GM12801 (cell line): ENCODE results near the gene ARHGEF37.

Experiments used
- CTCF ChIP-seq: IDR thresholded peaks from one replicate; pipeline ENCODE4 v1.5.1; 2011; ENCODE audit warnings: control low read depth; ENCODE audit not compliant: insufficient read length; ENCODE audit errors: extremely low read depth

Gene ARHGEF37

DNA sequence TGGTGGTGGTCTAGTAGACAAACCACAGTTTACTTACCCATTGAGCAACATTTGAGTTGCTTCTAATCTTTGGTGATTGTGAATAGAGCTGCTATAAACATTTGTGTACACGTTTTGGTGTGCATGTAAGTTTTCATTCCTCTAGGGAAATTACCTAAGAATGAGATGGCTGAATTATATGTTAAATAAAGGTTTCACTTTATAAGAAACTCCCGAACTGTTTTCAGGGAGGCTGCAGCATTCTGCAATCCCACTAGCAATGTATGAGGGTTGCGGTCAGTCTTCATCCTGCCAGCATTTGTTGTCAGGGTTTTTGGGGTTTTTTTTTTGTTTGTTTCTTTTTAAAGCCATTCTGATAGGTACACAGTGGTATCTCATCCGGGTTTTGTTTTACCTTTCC, 103.1 kb downstream of the ARHGEF37 start:
- no peak for TF ChIP-seq CTCF
